GM19193 (cell line): ENCODE measurements around the gene NUP214.
A peak's percentile ranks its signal among the peaks of the same experiment; 100 is the strongest.

Source experiments
- POLR2A ChIP-seq: IDR thresholded peaks from 4 replicates; pipeline ENCODE4 v1.6.1; 2011; ENCODE audit not compliant: insufficient read depth, insufficient read length; ENCODE audit errors: extremely low read depth

The NUP214 gene

GRCh38 chr9:131259432-131259898 is 134.1 kb downstream of the NUP214 start:
- TF ChIP-seq POLR2A: no peak

GRCh38 chr9:131259916-131260597 is 134.7 kb downstream of the NUP214 start:
- no peak for TF ChIP-seq POLR2A

- no peak for TF ChIP-seq POLR2A
Observed at GRCh38 chr9:131260751-131261452, 135.5 kb downstream of the NUP214 start.

GRCh38 chr9:131262327-131263032 is 137.1 kb downstream of the NUP214 start:
- TF ChIP-seq POLR2A: no peak

GRCh38 chr9:131263701-131264100 is 138.3 kb downstream of the NUP214 start:
- no peak for TF ChIP-seq POLR2A

GRCh38 chr9:131264231-131264630 is 138.8 kb downstream of the NUP214 start:
- no peak for TF ChIP-seq POLR2A

GRCh38 chr9:131266266-131267229 is 141.2 kb downstream of the NUP214 start:
- no peak for TF ChIP-seq POLR2A

- TF ChIP-seq POLR2A: peak; percentile 38
Observed at GRCh38 chr9:131270171-131271015, 145.0 kb downstream of the NUP214 start.

GRCh38 chr9:131271506-131271931 is 146.1 kb downstream of the NUP214 start:
- TF ChIP-seq POLR2A: no peak

GRCh38 chr9:131272212-131272611 is 146.8 kb downstream of the NUP214 start:
- TF ChIP-seq POLR2A: no peak

- no peak for TF ChIP-seq POLR2A
Observed at GRCh38 chr9:131273146-131273855, 147.9 kb downstream of the NUP214 start.

GRCh38 chr9:131273856-131274673 is 148.7 kb downstream of the NUP214 start:
- peak; percentile 57 for TF ChIP-seq POLR2A

GRCh38 chr9:131274674-131275331 is 149.4 kb downstream of the NUP214 start:
- peak; percentile 36 for TF ChIP-seq POLR2A
